Measurements from ENCODE around the gene SLC22A17. TPM values are rescaled to one million over a fixed set of nuclear protein-coding genes. Genes with fewer than 3 reads are reported as not detected.
"Not testable (repeated sequence)": the region's sequence is repeated elsewhere in the genome, so short reads cannot be mapped to it uniquely, and the experiment has no call there.

Gene SLC22A17
- total RNA-seq, result 10 to 100 TPM; 17.7 to 30.6 TPM
- long read RNA-seq, donor 1, partial matches to known transcripts, result 3 of 3 reads
- long read RNA-seq, donor 1, other reads (novel, unspliced or antisense), result 0 of 3 reads
- long read RNA-seq, donor 2, partial matches to known transcripts, result 2 of 4 reads
- long read RNA-seq, donor 2, other reads (novel, unspliced or antisense), result 1 of 4 reads

GRCh38 chr14:23352506-23353432 lies at the start of gene SLC22A17:
Gene SLC22A17 (minus strand): TSS chr14:23352887.
- intact Hi-C loops (cut with DNase I), result no loop called here
- peak; percentile 93 for DNase-seq (ENCODE audit: low spot score)

- intact Hi-C loops (cut with DNase I), result no loop called here
- no peak for DNase-seq (ENCODE audit: low spot score)
These were observed 48.6 kb upstream of the SLC22A17 start for GRCh38 chr14:23401291-23401690.

- DNase-seq (ENCODE audit: low spot score); intact Hi-C loops (cut with DNase I): not testable (repeated sequence)
These were observed 47.9 kb upstream of the SLC22A17 start for GRCh38 chr14:23400496-23401149.

- intact Hi-C loops (cut with DNase I), result no loop called here
- no peak for DNase-seq (ENCODE audit: low spot score)
These were observed 46.9 kb upstream of the SLC22A17 start for GRCh38 chr14:23399591-23399990.

GRCh38 chr14:23399136-23399535 lies 46.4 kb upstream of the SLC22A17 start:
- no peak for DNase-seq (ENCODE audit: low spot score)
- intact Hi-C loops (cut with DNase I), result no loop called here

GRCh38 chr14:23398348-23398747 lies 45.7 kb upstream of the SLC22A17 start:
- intact Hi-C loops (cut with DNase I), result no loop called here
- no peak for DNase-seq (ENCODE audit: low spot score)

- DNase-seq (ENCODE audit: low spot score), result no peak
These were observed 44.2 kb upstream of the SLC22A17 start for GRCh38 chr14:23396781-23397407.

GRCh38 chr14:23396126-23396525 lies 43.4 kb upstream of the SLC22A17 start:
- DNase-seq (ENCODE audit: low spot score), result no peak
- intact Hi-C loops (cut with DNase I), result no loop called here

More at GRCh38 chr14:23396781-23397407, 44.2 kb upstream of the SLC22A17 start:
- intact Hi-C loops (cut with DNase I), result no loop called here

- intact Hi-C loops (cut with DNase I), result no loop called here
- no peak for DNase-seq (ENCODE audit: low spot score)
These were observed 39.9 kb upstream of the SLC22A17 start for GRCh38 chr14:23392613-23393012.

- DNase-seq (ENCODE audit: low spot score); intact Hi-C loops (cut with DNase I): not testable (repeated sequence)
These were observed 37.2 kb upstream of the SLC22A17 start for GRCh38 chr14:23389871-23390270.

GRCh38 chr14:23389396-23389795 lies 36.7 kb upstream of the SLC22A17 start:
- intact Hi-C loops (cut with DNase I), result no loop called here
- DNase-seq (ENCODE audit: low spot score), result no peak

- no peak for DNase-seq (ENCODE audit: low spot score)
- intact Hi-C loops (cut with DNase I), result no loop called here
These were observed 36.3 kb upstream of the SLC22A17 start for GRCh38 chr14:23388996-23389395.

- DNase-seq (ENCODE audit: low spot score), result no peak
- intact Hi-C loops (cut with DNase I), result no loop called here
These were observed 35.5 kb upstream of the SLC22A17 start for GRCh38 chr14:23387916-23388882.

GRCh38 chr14:23386999-23387398 lies 34.3 kb upstream of the SLC22A17 start:
- intact Hi-C loops (cut with DNase I), result no loop called here
- no peak for DNase-seq (ENCODE audit: low spot score)

- DNase-seq (ENCODE audit: low spot score); intact Hi-C loops (cut with DNase I): not testable (repeated sequence)
These were observed 33.6 kb upstream of the SLC22A17 start for GRCh38 chr14:23386266-23386657.

GRCh38 chr14:23385642-23386265 lies 33.1 kb upstream of the SLC22A17 start:
- intact Hi-C loops (cut with DNase I), result no loop called here
- no peak for DNase-seq (ENCODE audit: low spot score)

- no peak for DNase-seq (ENCODE audit: low spot score)
- intact Hi-C loops (cut with DNase I), result no loop called here
These were observed 32.6 kb upstream of the SLC22A17 start for GRCh38 chr14:23385244-23385641.
